HUES64 (cell line): Measurements from ENCODE around the gene ZDHHC8.

ENCODE experiments used
- H3K27ac ChIP-seq: 2 replicates; pipeline ENCODE4 v1.7.0; 2013; ENCODE audit warnings: low read depth, low read length, inconsistent platforms
- H3K27me3 ChIP-seq: 2 replicates; pipeline ENCODE4 v1.6.1; 2013; ENCODE audit warnings: mild to moderate bottlenecking, low read length; ENCODE audit not compliant: insufficient read depth
- H3K36me3 ChIP-seq: 2 replicates; pipeline ENCODE4 v1.6.1; 2013; ENCODE audit warnings: mild to moderate bottlenecking, low read length; ENCODE audit not compliant: insufficient read depth
- H3K4me1 ChIP-seq: 2 replicates; pipeline ENCODE4 v1.6.1; 2013; ENCODE audit warnings: mild to moderate bottlenecking, low read length, moderate library complexity; ENCODE audit not compliant: insufficient read depth
- H3K4me3 ChIP-seq: 2 replicates; pipeline ENCODE4 v1.5.1; 2013; ENCODE audit warnings: mild to moderate bottlenecking, low read length, moderate library complexity
- H3K9ac ChIP-seq: 2 replicates; pipeline ENCODE4 v1.6.1; 2013; ENCODE audit warnings: mild to moderate bottlenecking, low read depth, low read length
- H3K9me3 ChIP-seq: 2 replicates; pipeline ENCODE4 v1.6.1; 2013; ENCODE audit warnings: low read depth, low read length; ENCODE audit not compliant: insufficient read depth
- WGBS: fragments of 150-250, 120-280 bp; methylation state at CpG from one replicate; pipeline ENCODE4 v1.1.7; 2013; ENCODE audit warnings: missing lambda C conversion rate; 5-methylcytosine and 5-hydroxymethylcytosine counted together

ZDHHC8 gene

GRCh38 chr22:20127869-20128618 is 3.6 kb upstream of the ZDHHC8 start:
- Histone ChIP-seq H3K27ac (no peak overlapping the region), H3K4me1 (peaks cover 5% of the 10 kb centered on the region; the same call in 1 of the 2 replicates), H3K36me3 (peaks cover 50% of the 10 kb centered on the region)

DNA sequence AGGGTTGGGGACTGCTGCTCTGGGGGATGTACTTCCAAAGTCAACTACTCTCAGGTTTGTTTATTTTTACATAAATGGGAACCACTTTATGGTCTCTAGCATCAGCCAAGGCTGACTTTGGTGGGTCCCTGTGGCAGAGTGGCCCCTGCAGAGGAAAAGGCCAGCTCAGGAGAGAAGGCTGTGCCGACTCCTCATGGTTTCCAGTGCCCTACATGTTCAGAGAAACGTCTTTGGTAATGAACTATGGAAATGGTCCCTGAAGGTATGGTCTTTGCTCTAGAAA is 3.0 kb upstream of the ZDHHC8 start:
- Histone ChIP-seq H3K27me3 (no peaks in the 10 kb centered on the region), H3K27ac (no peak overlapping the region), H3K4me1 (peaks cover 5% of the 10 kb centered on the region; the same call in 1 of the 2 replicates), H3K9me3 (no peaks in the 10 kb centered on the region), H3K9ac (no peak overlapping the region), H3K4me3 (no peak overlapping the region), H3K36me3 (peaks cover 47% of the 10 kb centered on the region)
- 77% methylated on average over 2 of the region's 2 CpGs for WGBS

More at GRCh38 chr22:20127869-20128618, 3.6 kb upstream of the ZDHHC8 start:
- no peaks in the 10 kb centered on the region for H3K9me3 ChIP-seq
- no peak overlapping the region for H3K9ac ChIP-seq
- H3K4me3 ChIP-seq = no peak overlapping the region
- WGBS = 89% methylated on average over 17 of the region's 17 CpGs
- no peaks in the 10 kb centered on the region for H3K27me3 ChIP-seq

DNA sequence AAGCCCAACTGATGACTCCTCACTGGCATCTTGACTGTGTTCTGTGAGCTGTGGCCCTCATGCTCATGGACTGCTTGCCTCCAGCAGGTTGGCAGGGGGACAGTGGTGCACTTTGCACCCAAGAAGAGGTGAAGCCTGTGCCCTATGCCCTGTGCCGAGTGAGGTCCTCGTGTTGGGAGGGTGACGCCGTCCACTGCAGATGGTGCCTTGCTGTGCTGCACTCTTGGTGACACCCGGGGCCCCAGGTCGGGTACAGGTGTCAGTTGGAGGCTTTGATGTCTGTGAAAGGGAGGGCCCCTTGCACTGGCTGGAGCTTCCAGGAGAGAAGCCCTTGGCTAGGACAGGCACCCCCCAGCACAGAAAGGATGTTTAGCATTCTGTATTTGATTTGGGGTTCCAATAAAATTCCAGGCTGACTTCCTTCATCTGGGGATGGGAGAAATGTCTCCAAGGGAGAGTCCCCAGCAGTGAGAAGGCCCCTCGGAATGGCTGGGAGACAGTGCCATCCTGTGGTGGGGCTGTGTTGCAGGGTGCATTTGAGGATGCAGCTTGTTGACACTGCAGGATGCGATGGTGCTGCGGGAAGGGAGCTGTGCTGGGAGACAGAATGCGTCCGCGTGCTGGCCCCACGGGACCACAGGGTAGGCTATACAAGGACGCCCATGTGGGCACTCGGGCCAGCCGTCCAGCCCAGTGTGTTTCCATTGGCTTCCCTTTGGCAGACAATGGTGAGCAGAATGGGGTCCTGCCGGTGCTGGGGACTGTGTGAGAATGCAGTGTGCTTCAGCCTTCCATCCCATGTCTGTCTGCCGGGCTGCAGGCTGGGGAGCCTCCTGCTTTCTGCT is 2.5 kb upstream of the ZDHHC8 start:
- Histone ChIP-seq H3K9ac (no peak overlapping the region), H3K9me3 (no peaks in the 10 kb centered on the region), H3K36me3 (peaks cover 41% of the 10 kb centered on the region), H3K27me3 (no peaks in the 10 kb centered on the region), H3K4me3 (no peak overlapping the region), H3K27ac (no peak overlapping the region), H3K4me1 (peaks cover 5% of the 10 kb centered on the region; the same call in 1 of the 2 replicates)
- 78% methylated on average over 18 of the region's 18 CpGs for WGBS

DNA sequence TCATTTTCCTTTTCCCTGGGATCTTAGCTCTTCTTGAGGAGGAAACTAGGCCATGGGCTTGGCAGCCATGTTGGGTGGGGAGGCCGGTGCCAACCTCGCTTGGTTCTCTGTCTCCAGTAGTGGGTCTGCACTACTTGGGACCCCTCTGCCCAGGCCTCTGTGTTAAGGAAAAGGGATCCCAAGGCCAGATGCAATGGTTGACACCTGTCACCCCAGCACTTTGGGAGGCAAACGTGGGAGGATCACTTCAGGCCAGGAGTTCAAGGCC is 1.9 kb upstream of the ZDHHC8 start:
- H3K27ac ChIP-seq = no peak overlapping the region
- H3K36me3 ChIP-seq = peaks cover 37% of the 10 kb centered on the region
- no peak overlapping the region for H3K9ac ChIP-seq
- H3K4me3 ChIP-seq = no peak overlapping the region
- WGBS = 97% methylated on average over 3 of the region's 3 CpGs
- H3K27me3 ChIP-seq = no peaks in the 10 kb centered on the region
- peaks cover 5% of the 10 kb centered on the region; the same call in 1 of the 2 replicates for H3K4me1 ChIP-seq
- no peaks in the 10 kb centered on the region for H3K9me3 ChIP-seq

- no peak overlapping the region for H3K27ac ChIP-seq
- WGBS = 88% methylated on average over 3 of the region's 3 CpGs
- no peaks in the 10 kb centered on the region for H3K27me3 ChIP-seq
- peaks cover 30% of the 10 kb centered on the region for H3K36me3 ChIP-seq
- peak overlapping the region; percentile 83; the same call in 1 of the 2 replicates for H3K4me3 ChIP-seq
- H3K9ac ChIP-seq = no peak overlapping the region; the same call in 1 of the 2 replicates
- H3K9me3 ChIP-seq = no peaks in the 10 kb centered on the region
- H3K4me1 ChIP-seq = peaks cover 5% of the 10 kb centered on the region; the same call in 1 of the 2 replicates
Observed at GRCh38 chr22:20130319-20130718, 1.3 kb upstream of the ZDHHC8 start.

DNA sequence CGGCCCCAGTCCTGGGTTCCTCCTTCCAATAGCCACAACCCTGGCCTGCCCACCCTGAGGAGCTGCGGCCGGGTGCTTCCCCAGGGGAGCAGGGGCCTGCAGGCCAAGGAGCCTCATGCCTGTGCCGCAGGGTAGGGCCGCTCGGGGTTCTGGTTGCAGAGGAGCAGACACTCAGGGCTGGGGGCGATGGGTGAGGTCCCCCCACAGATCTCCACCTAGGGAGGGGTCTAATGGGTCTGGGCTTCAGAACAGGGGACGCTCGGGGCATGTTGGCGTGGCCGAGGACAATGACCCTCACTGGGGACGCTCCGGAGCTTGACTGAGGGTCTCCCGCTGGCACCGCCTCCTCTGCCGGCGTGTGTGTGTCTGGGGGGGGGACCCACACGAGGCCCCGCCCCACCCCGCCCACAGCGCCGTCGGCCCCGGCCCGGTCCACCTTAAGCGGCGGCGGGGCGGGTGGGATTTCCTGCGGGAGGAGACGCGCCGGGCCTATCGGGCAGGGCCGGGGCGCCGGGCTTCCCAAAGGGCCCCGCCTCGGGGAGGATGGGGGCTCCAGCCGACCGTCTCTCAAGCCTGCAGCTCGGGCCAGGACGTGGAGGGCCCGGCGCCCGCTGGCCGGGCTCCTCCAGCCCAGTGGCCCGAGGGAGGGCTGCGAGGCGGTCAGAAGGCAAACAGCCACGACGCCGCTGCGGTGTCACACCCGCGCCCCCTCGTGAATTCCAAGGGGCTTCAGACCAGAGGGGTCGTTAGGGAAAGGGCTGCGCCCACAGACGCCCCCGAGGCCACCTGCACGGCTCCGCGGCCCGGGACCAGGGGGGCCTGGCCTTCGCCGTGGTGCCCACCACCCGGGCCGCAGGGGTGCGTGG is 640 bp upstream of the ZDHHC8 start:
- H3K27ac ChIP-seq = no peak overlapping the region
- H3K27me3 ChIP-seq = no peaks in the 10 kb centered on the region
- H3K4me1 ChIP-seq = peaks cover 5% of the 10 kb centered on the region; the same call in 1 of the 2 replicates
- 7% methylated on average over 70 of the region's 70 CpGs for WGBS
- peaks cover 24% of the 10 kb centered on the region for H3K36me3 ChIP-seq
- peak overlapping the region; percentile 78 for H3K9ac ChIP-seq
- peak overlapping the region; percentile 83 for H3K4me3 ChIP-seq
- no peaks in the 10 kb centered on the region for H3K9me3 ChIP-seq

- Histone ChIP-seq H3K27ac (no peak overlapping the region), H3K9ac (peak overlapping the region; percentile 72), H3K4me3 (peak overlapping the region; percentile 73), H3K36me3 (peaks cover 13% of the 10 kb centered on the region), H3K27me3 (no peaks in the 10 kb centered on the region), H3K9me3 (no peaks in the 10 kb centered on the region), H3K4me1 (peaks cover 5% of the 10 kb centered on the region; the same call in 1 of the 2 replicates)
- 5% methylated on average over 72 of the region's 72 CpGs for WGBS
Observed at GRCh38 chr22:20131859-20132685, 468 bp downstream of the ZDHHC8 start.

DNA sequence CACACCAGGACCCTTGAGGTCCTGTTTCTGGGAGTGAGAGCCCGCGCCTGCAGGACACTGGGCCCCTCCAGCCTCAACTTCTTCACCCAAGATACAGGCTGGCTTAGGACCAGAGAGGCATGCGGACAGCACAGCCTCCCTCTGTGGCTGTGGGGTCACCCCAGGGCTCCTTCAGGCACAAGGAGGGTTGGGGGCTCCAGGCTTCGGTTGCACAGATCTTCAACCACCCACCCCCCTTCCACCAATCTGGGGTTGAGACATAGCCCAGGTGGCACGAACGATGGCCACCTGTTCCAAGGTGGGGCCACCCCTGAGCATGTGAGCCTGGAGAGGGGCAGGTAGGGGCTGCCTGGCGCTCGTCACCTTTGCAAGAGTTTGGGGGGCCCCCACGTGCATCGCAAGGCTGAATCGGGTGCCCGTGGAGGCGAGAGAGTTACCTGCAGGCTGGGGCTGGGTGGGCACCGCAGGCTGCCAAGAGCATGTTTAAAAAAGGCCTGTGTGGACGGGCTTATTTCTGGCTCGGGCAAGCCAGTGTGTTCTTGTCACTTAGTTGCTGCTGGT is 1.2 kb downstream of the ZDHHC8 start:
- H3K9me3 ChIP-seq = no peaks in the 10 kb centered on the region
- peak overlapping the region; percentile 73 for H3K4me3 ChIP-seq
- H3K9ac ChIP-seq = peak overlapping the region; percentile 72
- no peaks in the 10 kb centered on the region for H3K27me3 ChIP-seq
- WGBS = 89% methylated on average over 16 of the region's 16 CpGs
- peaks cover 5% of the 10 kb centered on the region; the same call in 1 of the 2 replicates for H3K4me1 ChIP-seq
- H3K27ac ChIP-seq = no peak overlapping the region
- H3K36me3 ChIP-seq = peaks cover 6% of the 10 kb centered on the region

- no peak overlapping the region for H3K27ac ChIP-seq
- no peaks in the 10 kb centered on the region for H3K27me3 ChIP-seq
- no peaks in the 10 kb centered on the region for H3K36me3 ChIP-seq
- H3K9ac ChIP-seq = no peak overlapping the region
- H3K4me1 ChIP-seq = peaks cover 5% of the 10 kb centered on the region; the same call in 1 of the 2 replicates
- no peak overlapping the region for H3K4me3 ChIP-seq
- no peaks in the 10 kb centered on the region for H3K9me3 ChIP-seq
- WGBS = 90% methylated on average over 12 of the region's 12 CpGs
Observed at GRCh38 chr22:20133930-20134549, 2.4 kb downstream of the ZDHHC8 start.

DNA sequence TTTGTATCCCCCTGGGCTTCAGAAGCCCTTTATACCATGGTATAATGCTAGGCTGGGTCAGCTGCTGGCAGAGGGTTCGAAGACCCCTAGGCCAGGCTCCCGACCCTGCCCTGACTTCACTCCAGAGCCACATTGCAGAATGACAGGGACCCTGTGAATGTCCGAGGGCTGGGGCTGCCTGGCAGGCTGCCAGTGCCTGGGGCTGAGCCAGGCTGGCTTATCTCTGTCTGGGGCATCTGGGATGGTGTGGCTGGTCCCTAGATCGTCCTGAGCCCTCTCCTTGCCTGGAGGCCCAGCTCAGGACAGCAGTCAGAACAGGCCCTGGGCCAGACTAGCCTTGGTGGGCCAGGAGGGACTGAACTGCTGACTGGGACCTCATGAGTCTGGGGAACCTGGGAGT is 3.7 kb downstream of the ZDHHC8 start:
- no peak overlapping the region for H3K4me3 ChIP-seq
- H3K27ac ChIP-seq = no peak overlapping the region
- peaks cover 2% of the 10 kb centered on the region; the same call in 1 of the 2 replicates for H3K36me3 ChIP-seq
- WGBS = 93% methylated on average over 4 of the region's 4 CpGs
- peaks cover 5% of the 10 kb centered on the region; the same call in 1 of the 2 replicates for H3K4me1 ChIP-seq
- H3K27me3 ChIP-seq = no peaks in the 10 kb centered on the region
- H3K9ac ChIP-seq = no peak overlapping the region
- H3K9me3 ChIP-seq = no peaks in the 10 kb centered on the region
